Hematopoietic multipotent progenitor cell treated with erythropoietin and hydrocortisone succinate and interleukin-3 and kit ligand, for 17 days (in vitro differentiated cells): ENCODE measurements around the gene RCC1.
"Not testable (repeated sequence)": the region's sequence is repeated elsewhere in the genome, so short reads cannot be mapped to it uniquely, and the experiment has no call there.

Experiments
- DNase-seq: peaks from one replicate; pipeline ENCODE4 v3.0.0-alpha.2; 2015; ENCODE audit warnings: low spot score

Gene RCC1

GRCh38 chr1:28505406-28506187 lies at the start of gene RCC1:
TSS of gene RCC1 (plus strand) at chr1:28506043. CDS start at chr1:28529867, 23,824 bp downstream.
- DNase-seq = peak; percentile 99

- no peak for DNase-seq
Measured at GRCh38 chr1:28456078-28456477, 49.8 kb upstream of the RCC1 start.

GRCh38 chr1:28457678-28458077 lies 48.2 kb upstream of the RCC1 start:
- no peak for DNase-seq

- no peak for DNase-seq
Measured at GRCh38 chr1:28458237-28459228, 47.3 kb upstream of the RCC1 start.

GRCh38 chr1:28466226-28466778 lies 39.5 kb upstream of the RCC1 start:
- DNase-seq = no peak

- no peak for DNase-seq
Measured at GRCh38 chr1:28470146-28470545, 35.7 kb upstream of the RCC1 start.

GRCh38 chr1:28479497-28479896 lies 26.3 kb upstream of the RCC1 start:
- not testable (repeated sequence) for DNase-seq

- no peak for DNase-seq
Measured at GRCh38 chr1:28480308-28480707, 25.5 kb upstream of the RCC1 start.

- DNase-seq = no peak
Measured at GRCh38 chr1:28482138-28482537, 23.7 kb upstream of the RCC1 start.

- DNase-seq = no peak
Measured at GRCh38 chr1:28482702-28483101, 23.1 kb upstream of the RCC1 start.

- no peak for DNase-seq
Measured at GRCh38 chr1:28494737-28495136, 11.1 kb upstream of the RCC1 start.

GRCh38 chr1:28499553-28499952 lies 6.3 kb upstream of the RCC1 start:
- no peak for DNase-seq

GRCh38 chr1:28501925-28502324 lies 3.9 kb upstream of the RCC1 start:
- DNase-seq = no peak

- DNase-seq = no peak
Measured at GRCh38 chr1:28503117-28503516, 2.7 kb upstream of the RCC1 start.

GRCh38 chr1:28506907-28507246 lies 1.0 kb downstream of the RCC1 start:
- DNase-seq = no peak

GRCh38 chr1:28507247-28507645 lies 1.4 kb downstream of the RCC1 start:
- peak; percentile 24 for DNase-seq

GRCh38 chr1:28507646-28508434 lies 2.0 kb downstream of the RCC1 start:
- no peak for DNase-seq

- DNase-seq = no peak
Measured at GRCh38 chr1:28508435-28508754, 2.6 kb downstream of the RCC1 start.

GRCh38 chr1:28509705-28510272 lies 3.9 kb downstream of the RCC1 start:
- no peak for DNase-seq

GRCh38 chr1:28510273-28510969 lies 4.6 kb downstream of the RCC1 start:
- no peak for DNase-seq

GRCh38 chr1:28510970-28511440 lies 5.2 kb downstream of the RCC1 start:
- DNase-seq = no peak
